GM12891 (cell line): ENCODE data around the gene SCGB2A2.

ENCODE experiments used
- PAX5 ChIP-seq: IDR thresholded peaks from 2 replicates; pipeline ENCODE4 v1.6.1; 2011; ENCODE audit warnings: low read length, moderate library complexity, mild to moderate bottlenecking; ENCODE audit not compliant: insufficient read depth, severe bottlenecking
- POLR2A ChIP-seq: IDR thresholded peaks from 2 replicates; pipeline ENCODE4 v1.6.1; 2011; ENCODE audit warnings: low read depth, low read length, control low read depth
- POLR2AphosphoS5 ChIP-seq: IDR thresholded peaks from 2 replicates; pipeline ENCODE4 v1.6.1; 2011; ENCODE audit warnings: low read depth, low read length, control low read depth
- POU2F2 ChIP-seq: IDR thresholded peaks from 2 replicates; pipeline ENCODE4 v1.6.1; 2011; ENCODE audit warnings: low read depth, mild to moderate bottlenecking, control low read depth, low read length, moderate library complexity
- SPI1 ChIP-seq: IDR thresholded peaks from 2 replicates; pipeline ENCODE4 v1.6.1; 2011; ENCODE audit warnings: low read depth, low read length, control low read depth
- TAF1 ChIP-seq: IDR thresholded peaks from 2 replicates; pipeline ENCODE4 v1.6.1; 2011; ENCODE audit warnings: low read depth, low read length, control low read depth

GRCh38 chr11:62315431-62315830, 45.5 kb downstream of the SCGB2A2 start:
- TF ChIP-seq POLR2AphosphoS5 (no peak), POLR2A (no peak), TAF1 (no peak), PAX5 (no peak), POU2F2 (no peak), SPI1 (no peak)
